Gastroesophageal sphincter (tissue), 4 donors: ENCODE results near the gene RHBDD1. TPM values are rescaled to one million over a fixed set of nuclear protein-coding genes. Genes with fewer than 3 reads are reported as not detected.

ENCODE experiments used
- ATAC-seq: fragments of 150-250 bp; one replicate; pipeline ENCODE4 v1.9.1; 2016; ENCODE audit warnings: mild to moderate bottlenecking, moderate library complexity
- H3K27ac ChIP-seq, 4 donors: fragments of 200-600 bp; sonication (generic) in 3 of 4; 1 replicate in 3 of 4; 2 replicates in 1 of 4; pipeline ENCODE4 v1.5.1; 2016 to 2019
- H3K27me3 ChIP-seq: fragments of 200-600 bp; sonication (generic); one replicate; pipeline ENCODE4 v1.5.1; 2019
- H3K36me3 ChIP-seq, 2 donors: fragments of 200-600 bp; sonication (generic); one replicate each; pipeline ENCODE4 v1.5.1; 2019; ENCODE audit warnings: control low read depth in 1 of 2
- H3K4me1 ChIP-seq, 3 donors: fragments of 200-600 bp; sonication (generic); 1 replicate in 2 of 3; 2 replicates in 1 of 3; pipeline ENCODE4 v1.5.1; 2016 to 2019; ENCODE audit warnings: control low read depth in 2 of 3
- H3K4me3 ChIP-seq, 2 donors: fragments of 200-600 bp; sonication (generic); one replicate each; pipeline ENCODE4 v1.5.1; 2019; ENCODE audit warnings: mild to moderate bottlenecking in 1 of 2, moderate library complexity in 1 of 2
- H3K9me3 ChIP-seq, 3 donors: fragments of 200-600 bp; sonication (generic); one replicate each; pipeline ENCODE4 v1.5.1; 2017 to 2019; ENCODE audit warnings: control low read depth in 2 of 3
- CTCF ChIP-seq, 4 experiments: fragments of 200-600 bp in 2 of 4; fragments of 450-650 bp in 2 of 4; sonication (generic) in 1 of 4; IDR thresholded peaks; one replicate each; pipeline ENCODE4 v1.5.1; 2017 to 2019; ENCODE audit warnings: antibody characterized with exemption in 4 of 4, mild to moderate bottlenecking in 2 of 4, moderate library complexity in 2 of 4
- EP300 ChIP-seq: sonication (generic); formaldehyde crosslinking; IDR thresholded peaks from one replicate; pipeline ENCODE4 v1.6.1; 2017; ENCODE audit warnings: antibody characterized with exemption, mild to moderate bottlenecking
- POLR2A ChIP-seq, 2 donors: fragments of 450-650 bp; IDR thresholded peaks; one replicate each; pipeline ENCODE4 v1.6.1; 2017; ENCODE audit warnings: antibody characterized with exemption in 2 of 2, mild to moderate bottlenecking in 2 of 2, moderate library complexity in 1 of 2
- POLR2AphosphoS5 ChIP-seq: sonication (generic); formaldehyde crosslinking; IDR thresholded peaks from one replicate; pipeline ENCODE4 v1.6.1; 2017; ENCODE audit warnings: antibody characterized with exemption
- WGBS, 2 donors: methylation state at CpG; one replicate each; pipeline ENCODE4 v1.1.5; 2018; ENCODE audit warnings: low coverage in 1 of 2; 5-methylcytosine and 5-hydroxymethylcytosine counted together
- total RNA-seq, 4 donors: library from RNA; depleted of rRNA; stranded (reverse); fragments of >200 nt; gene quantifications; one replicate each; pipeline ENCODE4 v1.1.0, GENCODE V29; 2016

Gene RHBDD1
- total RNA-seq, 4 donors from 2014 or later: 22.2 to 35.2 (median 24.7) TPM

GRCh38 chr2:226898897-226899296 is 63.0 kb downstream of the RHBDD1 start:
- Histone ChIP-seq H3K27me3 (no peaks in the 10 kb centered on the region), H3K9me3 (no peaks in the 10 kb centered on the region), H3K4me1 (peaks cover 0 to 15% (median 0%) of the 10 kb centered on the region in 3 donors), H3K27ac (no peak overlapping the region), H3K36me3 (peaks cover 0 to 7% of the 10 kb centered on the region in 2 donors), H3K4me3 (no peak overlapping the region)
- no peak for TF ChIP-seq EP300
- TF ChIP-seq POLR2AphosphoS5: no peak
- TF ChIP-seq POLR2A (IDR thresholded peaks at IDR 0.05): no peak
- no peak for TF ChIP-seq CTCF (IDR thresholded peaks at IDR 0.05)
- ATAC-seq: no peak
- WGBS, 2 donors: 91 to 97% methylated on average over 3 of the region's 3 CpGs

- no peak overlapping the region for H3K27ac ChIP-seq
- WGBS, 2 donors: 89 to 92% methylated on average over 6 of the region's 6 CpGs
- ATAC-seq: no peak
- TF ChIP-seq POLR2AphosphoS5 (no peak), POLR2A (IDR thresholded peaks at IDR 0.05) (no peak), CTCF (IDR thresholded peaks at IDR 0.05) (no peak), EP300 (no peak)
- H3K36me3 ChIP-seq: peaks cover 0 to 9% of the 10 kb centered on the region in 2 donors
- no peaks in the 10 kb centered on the region for H3K9me3 ChIP-seq
- no peaks in the 10 kb centered on the region for H3K27me3 ChIP-seq
- H3K4me1 ChIP-seq: no peaks in the 10 kb centered on the region
- no peak overlapping the region for H3K4me3 ChIP-seq
These were observed 66.5 kb downstream of the RHBDD1 start for GRCh38 chr2:226902041-226902966.

DNA sequence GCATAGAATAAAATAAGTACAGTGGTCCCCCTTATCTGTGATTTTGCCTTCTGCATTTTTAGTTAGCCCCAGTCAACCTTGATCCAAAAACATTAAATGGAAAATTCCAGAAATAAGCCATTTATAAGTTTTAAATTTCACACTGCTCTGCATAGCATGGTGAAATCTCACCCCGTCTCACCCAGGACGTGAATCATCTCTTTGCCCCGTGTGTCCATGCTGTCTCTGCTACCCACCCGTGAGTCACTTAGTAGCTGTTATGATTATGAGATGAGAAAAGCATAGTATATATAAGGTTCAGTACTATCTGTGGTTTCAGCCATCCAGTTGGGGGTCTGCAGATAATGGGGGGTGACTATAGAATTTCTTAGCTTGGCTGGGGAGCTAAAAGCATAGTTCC is 67.3 kb downstream of the RHBDD1 start:
- 67 to 80% methylated on average over 2 to 4 of the region's 4 CpGs for WGBS, 2 donors
- H3K27ac ChIP-seq: no peak overlapping the region
- H3K4me1 ChIP-seq: peaks cover 0 to 7% (median 0%) of the 10 kb centered on the region in 3 donors
- no peak for TF ChIP-seq POLR2A (IDR thresholded peaks at IDR 0.05)
- no peak for TF ChIP-seq POLR2AphosphoS5
- no peak for TF ChIP-seq CTCF (IDR thresholded peaks at IDR 0.05)
- TF ChIP-seq EP300: no peak
- ATAC-seq: no peak
- no peak overlapping the region for H3K4me3 ChIP-seq
- H3K9me3 ChIP-seq: no peaks in the 10 kb centered on the region
- peaks cover 0 to 9% of the 10 kb centered on the region in 2 donors for H3K36me3 ChIP-seq
- H3K27me3 ChIP-seq: no peaks in the 10 kb centered on the region

DNA sequence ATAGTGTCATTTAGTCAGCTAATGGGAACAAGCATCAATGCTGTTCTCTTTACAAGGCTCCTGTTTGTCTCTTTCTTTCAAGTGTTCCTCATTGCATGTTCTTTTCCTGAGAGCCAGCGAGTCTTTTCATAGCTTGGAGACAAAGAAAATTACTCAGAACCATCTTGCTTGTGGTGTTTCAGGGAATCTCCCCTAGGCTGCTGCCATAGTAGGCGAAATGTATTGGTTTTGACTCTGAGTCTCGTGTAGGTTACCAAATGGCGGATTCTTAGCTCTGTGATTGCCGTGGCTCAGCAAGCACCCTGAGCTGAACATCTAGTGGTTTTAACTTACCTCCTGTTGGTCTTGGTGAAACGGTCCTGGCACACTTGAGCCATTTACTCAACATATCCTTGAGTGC is 68.7 kb downstream of the RHBDD1 start:
- no peak for ATAC-seq
- no peaks in the 10 kb centered on the region for H3K27me3 ChIP-seq
- WGBS, 2 donors: 89 to 100% methylated on average over 2 to 5 of the region's 6 CpGs
- no peak overlapping the region for H3K4me3 ChIP-seq
- H3K36me3 ChIP-seq: peaks cover 0 to 9% of the 10 kb centered on the region in 2 donors
- no peak overlapping the region for H3K27ac ChIP-seq
- TF ChIP-seq POLR2A (IDR thresholded peaks at IDR 0.05) (no peak), CTCF (IDR thresholded peaks at IDR 0.05) (no peak), EP300 (no peak), POLR2AphosphoS5 (no peak)
- H3K4me1 ChIP-seq: peaks cover 0 to 17% (median 0%) of the 10 kb centered on the region in 3 donors
- no peaks in the 10 kb centered on the region for H3K9me3 ChIP-seq

GRCh38 chr2:226905718-226906117 is 69.9 kb downstream of the RHBDD1 start:
- ATAC-seq: no peak
- Histone ChIP-seq H3K4me3 (no peak overlapping the region), H3K36me3 (peaks cover 0 to 9% of the 10 kb centered on the region in 2 donors), H3K4me1 (peaks cover 0 to 17% (median 0%) of the 10 kb centered on the region in 3 donors), H3K27me3 (no peaks in the 10 kb centered on the region), H3K9me3 (no peaks in the 10 kb centered on the region), H3K27ac (no peak overlapping the region)
- WGBS, 2 donors: 79 to 92% methylated on average over 6 of the region's 6 CpGs
- TF ChIP-seq POLR2A (IDR thresholded peaks at IDR 0.05) (no peak), POLR2AphosphoS5 (no peak), EP300 (no peak), CTCF (IDR thresholded peaks at IDR 0.05) (no peak)
